Measurements from ENCODE around the gene MROH7. TPM values are rescaled to one million over a fixed set of nuclear protein-coding genes. Genes with fewer than 3 reads are reported as not detected.
"Not testable (repeated sequence)": the region's sequence is repeated elsewhere in the genome, so short reads cannot be mapped to it uniquely, and the experiment has no call there.

Gene MROH7
- total RNA-seq, 1 experiment from 2014 or later: 0.13 TPM

DNA sequence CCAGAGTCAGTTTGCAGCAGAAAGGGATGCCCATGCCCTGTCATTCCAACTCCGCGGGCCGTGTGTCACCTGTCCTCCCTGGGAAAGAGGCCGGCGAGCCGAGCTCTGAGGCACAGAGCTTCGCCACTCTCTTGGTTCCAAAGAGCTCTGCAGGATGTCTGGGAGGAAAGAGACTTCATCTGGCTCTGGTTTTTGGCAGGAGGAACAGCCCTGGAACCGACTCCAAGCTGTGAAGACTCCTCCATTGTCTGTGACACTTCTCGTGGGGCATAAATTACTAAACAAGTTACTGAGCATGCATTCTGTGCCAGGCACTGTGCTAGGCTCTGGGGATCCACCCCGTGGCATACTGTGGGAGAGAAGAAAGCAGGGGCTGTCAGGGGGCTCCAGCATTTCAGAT is 14.4 kb upstream of the MROH7 start (continued):
- TF ChIP-seq TCF7 (CRISPR knock-in tag; IDR thresholded peaks at IDR 0.05; ENCODE audit: low read depth) (no peak), HMGA2 (CRISPR knock-in tag; IDR thresholded peaks at IDR 0.05) (no peak), JUN (CRISPR knock-in tag; IDR thresholded peaks at IDR 0.05) (no peak), JAZF1 (CRISPR knock-in tag; IDR thresholded peaks at IDR 0.05) (no peak), NFYB (CRISPR knock-in tag; conservative IDR thresholded peaks at IDR 0.05; ENCODE audit: low read depth) (no peak), FOXP1 (CRISPR knock-in tag; IDR thresholded peaks at IDR 0.05; ENCODE audit: borderline replicate concordance) (no peak), ZNF138 (CRISPR knock-in tag; conservative IDR thresholded peaks at IDR 0.05) (no peak), NFE2L1 (CRISPR knock-in tag; IDR thresholded peaks at IDR 0.05) (no peak)
- TF ChIP-seq, protein P1, sequence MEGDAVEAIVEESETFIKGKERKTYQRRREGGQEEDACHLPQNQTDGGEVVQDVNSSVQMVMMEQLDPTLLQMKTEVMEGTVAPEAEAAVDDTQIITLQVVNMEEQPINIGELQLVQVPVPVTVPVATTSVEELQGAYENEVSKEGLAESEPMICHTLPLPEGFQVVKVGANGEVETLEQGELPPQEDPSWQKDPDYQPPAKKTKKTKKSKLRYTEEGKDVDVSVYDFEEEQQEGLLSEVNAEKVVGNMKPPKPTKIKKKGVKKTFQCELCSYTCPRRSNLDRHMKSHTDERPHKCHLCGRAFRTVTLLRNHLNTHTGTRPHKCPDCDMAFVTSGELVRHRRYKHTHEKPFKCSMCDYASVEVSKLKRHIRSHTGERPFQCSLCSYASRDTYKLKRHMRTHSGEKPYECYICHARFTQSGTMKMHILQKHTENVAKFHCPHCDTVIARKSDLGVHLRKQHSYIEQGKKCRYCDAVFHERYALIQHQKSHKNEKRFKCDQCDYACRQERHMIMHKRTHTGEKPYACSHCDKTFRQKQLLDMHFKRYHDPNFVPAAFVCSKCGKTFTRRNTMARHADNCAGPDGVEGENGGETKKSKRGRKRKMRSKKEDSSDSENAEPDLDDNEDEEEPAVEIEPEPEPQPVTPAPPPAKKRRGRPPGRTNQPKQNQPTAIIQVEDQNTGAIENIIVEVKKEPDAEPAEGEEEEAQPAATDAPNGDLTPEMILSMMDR (IDR thresholded peaks at IDR 0.05): no peak
- TF ChIP-seq, protein P2, sequence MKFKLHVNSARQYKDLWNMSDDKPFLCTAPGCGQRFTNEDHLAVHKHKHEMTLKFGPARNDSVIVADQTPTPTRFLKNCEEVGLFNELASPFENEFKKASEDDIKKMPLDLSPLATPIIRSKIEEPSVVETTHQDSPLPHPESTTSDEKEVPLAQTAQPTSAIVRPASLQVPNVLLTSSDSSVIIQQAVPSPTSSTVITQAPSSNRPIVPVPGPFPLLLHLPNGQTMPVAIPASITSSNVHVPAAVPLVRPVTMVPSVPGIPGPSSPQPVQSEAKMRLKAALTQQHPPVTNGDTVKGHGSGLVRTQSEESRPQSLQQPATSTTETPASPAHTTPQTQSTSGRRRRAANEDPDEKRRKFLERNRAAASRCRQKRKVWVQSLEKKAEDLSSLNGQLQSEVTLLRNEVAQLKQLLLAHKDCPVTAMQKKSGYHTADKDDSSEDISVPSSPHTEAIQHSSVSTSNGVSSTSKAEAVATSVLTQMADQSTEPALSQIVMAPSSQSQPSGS (CRISPR knock-in tag; IDR thresholded peaks at IDR 0.05; ENCODE audit: borderline replicate concordance, low read depth): no peak

DNA sequence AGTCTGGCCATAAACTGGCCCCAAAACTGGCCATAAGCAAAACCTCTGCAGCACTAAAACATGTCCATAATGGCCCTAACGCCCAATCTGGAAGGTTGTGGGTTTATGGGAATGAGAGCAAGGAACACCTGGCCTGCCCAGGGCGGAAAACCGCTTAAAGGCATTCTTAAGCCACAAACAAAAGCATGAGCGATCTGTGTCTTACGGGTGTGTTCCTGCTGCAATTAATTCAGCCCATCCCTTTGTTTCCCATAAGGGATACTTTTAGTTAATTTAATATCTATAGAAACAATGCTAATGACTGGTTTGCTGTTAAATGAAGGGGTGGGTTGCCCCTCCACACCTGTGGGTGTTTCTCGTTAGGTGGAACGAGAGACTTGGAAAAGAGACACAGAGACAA is 5.8 kb upstream of the MROH7 start:
- ATAC-seq; H3K4me1 Mint-ChIP-seq; DNase-seq (ENCODE audit: low spot score); POLR2A ChIA-PET; H3K27ac Mint-ChIP-seq; CTCF ChIA-PET; H3K4me3 Mint-ChIP-seq; H3K27me3 Mint-ChIP-seq (ENCODE audit: low read depth): not testable (repeated sequence)
- peaks cover 41% of the 10 kb centered on the region for H3K9me3 Mint-ChIP-seq
- H3K36me3 Mint-ChIP-seq: peaks cover 26% of the 10 kb centered on the region

DNA sequence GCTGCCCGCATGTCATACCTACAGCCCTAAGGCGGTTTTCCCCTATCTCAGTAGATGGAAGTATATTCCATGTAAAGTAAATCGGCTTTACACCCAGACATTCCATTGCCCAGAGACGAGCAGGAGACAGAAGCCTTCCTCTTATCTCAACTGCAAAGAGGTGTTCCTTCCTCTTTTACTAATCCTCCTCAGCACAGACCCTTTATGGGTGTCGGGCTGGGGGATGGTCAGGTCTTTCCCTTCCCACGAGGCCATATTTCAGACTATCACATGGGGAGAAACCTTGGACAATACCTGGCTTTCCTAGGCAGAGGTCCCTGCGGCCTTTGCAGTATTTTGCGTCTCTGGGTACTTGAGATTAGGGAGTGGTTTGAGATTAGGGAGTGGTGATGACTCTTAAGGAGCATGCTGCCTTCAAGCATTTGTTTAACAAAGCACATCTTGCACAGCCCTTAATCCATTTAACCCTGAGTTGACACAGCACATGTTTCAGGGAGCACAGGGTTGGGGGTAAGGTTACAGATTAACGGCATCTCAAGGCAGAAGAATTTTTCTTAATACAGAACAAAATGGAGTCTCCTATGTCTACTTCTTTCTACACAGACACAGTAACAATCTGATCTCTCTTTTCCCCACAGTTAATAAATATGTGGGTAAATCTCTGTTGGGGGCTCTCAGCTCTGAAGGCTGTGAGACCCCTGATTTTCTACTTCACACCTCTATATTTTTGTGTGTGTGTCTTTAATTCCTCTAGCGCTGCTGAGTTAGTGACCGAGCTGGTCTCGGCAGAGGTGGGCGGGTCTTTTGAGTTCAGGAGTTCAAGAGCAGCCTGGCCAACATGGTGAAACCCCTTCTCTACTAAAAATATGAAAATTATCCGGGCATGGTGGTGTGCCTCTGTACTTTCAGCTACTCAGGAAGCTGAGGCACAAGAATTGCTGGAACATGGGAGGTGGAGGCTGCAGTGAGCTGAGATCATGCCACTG is 4.8 kb upstream of the MROH7 start:
- H3K4me1 Mint-ChIP-seq; H3K4me3 Mint-ChIP-seq; H3K27me3 Mint-ChIP-seq (ENCODE audit: low read depth); CTCF ChIA-PET; ATAC-seq; DNase-seq (ENCODE audit: low spot score); POLR2A ChIA-PET; H3K27ac Mint-ChIP-seq: not testable (repeated sequence)
- Mint-ChIP-seq H3K36me3 (peaks cover 22% of the 10 kb centered on the region), H3K9me3 (peaks cover 35% of the 10 kb centered on the region)

- CTCF ChIA-PET: no interaction called here
- DNase-seq (ENCODE audit: low spot score) (no peak), ATAC-seq (no peak)
- POLR2A ChIA-PET: no interaction called here
- Mint-ChIP-seq H3K27me3 (ENCODE audit: low read depth) (peaks cover 4% of the 10 kb centered on the region; the same call in 1 of the 2 replicates), H3K9me3 (peaks cover 40% of the 10 kb centered on the region), H3K4me3 (no peak overlapping the region), H3K27ac (no peak overlapping the region), H3K4me1 (no peaks in the 10 kb centered on the region), H3K36me3 (peaks cover 23% of the 10 kb centered on the region)
- TF ChIP-seq E2F5 (CRISPR knock-in tag; IDR thresholded peaks at IDR 0.05): no peak
- TF ChIP-seq TCF7 (CRISPR knock-in tag; IDR thresholded peaks at IDR 0.05; ENCODE audit: low read depth): no peak
- no peak for TF ChIP-seq MAX (CRISPR knock-in tag; IDR thresholded peaks at IDR 0.05)
- TF ChIP-seq, protein P3, sequence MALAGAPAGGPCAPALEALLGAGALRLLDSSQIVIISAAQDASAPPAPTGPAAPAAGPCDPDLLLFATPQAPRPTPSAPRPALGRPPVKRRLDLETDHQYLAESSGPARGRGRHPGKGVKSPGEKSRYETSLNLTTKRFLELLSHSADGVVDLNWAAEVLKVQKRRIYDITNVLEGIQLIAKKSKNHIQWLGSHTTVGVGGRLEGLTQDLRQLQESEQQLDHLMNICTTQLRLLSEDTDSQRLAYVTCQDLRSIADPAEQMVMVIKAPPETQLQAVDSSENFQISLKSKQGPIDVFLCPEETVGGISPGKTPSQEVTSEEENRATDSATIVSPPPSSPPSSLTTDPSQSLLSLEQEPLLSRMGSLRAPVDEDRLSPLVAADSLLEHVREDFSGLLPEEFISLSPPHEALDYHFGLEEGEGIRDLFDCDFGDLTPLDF (CRISPR knock-in tag; IDR thresholded peaks at IDR 0.05): no peak
These were observed 1.2 kb upstream of the MROH7 start for GRCh38 chr1:54640361-54640760.

All from WTC11 (cell line).